ENCODE results near the gene KRT31.

GRCh38 chr17:41442739-41443138, 45.3 kb upstream of the KRT31 start:
- no peak for TF ChIP-seq EZH2 (IDR thresholded peaks at IDR 0.05)
- TF ChIP-seq CTCF (IDR thresholded peaks at IDR 0.05), result no peak

All from neural progenitor cell (in vitro differentiated cells).